Right renal pelvis (tissue), 4 donors: ENCODE measurements around the gene HOXC11. TPM values are rescaled to one million over a fixed set of nuclear protein-coding genes. Genes with fewer than 3 reads are reported as not detected.
A peak's percentile ranks its signal among the peaks of the same experiment; 100 is the strongest.

ENCODE experiments used
- DNase-seq, 4 donors: peaks; one replicate each; pipeline ENCODE4 v3.0.0-alpha.2; 2013; ENCODE audit warnings: low read depth in 4 of 4, low spot score in 3 of 4, missing footprints in 1 of 4
- polyA plus RNA-seq, 4 donors: library from polyadenylated mRNA; unstranded; fragments of 120-200 nt; gene quantifications; one replicate each; pipeline ENCODE4 v1.2.1, GENCODE V29; 2013; ENCODE audit not compliant: insufficient read length in 4 of 4

HOXC11 gene
- polyA plus RNA-seq, 4 donors = 1.4 to 4.3 (median 2.1) TPM

GRCh38 chr12:54006559-54007220 is 33.8 kb downstream of the HOXC11 start:
- DNase-seq = no peak

DNA sequence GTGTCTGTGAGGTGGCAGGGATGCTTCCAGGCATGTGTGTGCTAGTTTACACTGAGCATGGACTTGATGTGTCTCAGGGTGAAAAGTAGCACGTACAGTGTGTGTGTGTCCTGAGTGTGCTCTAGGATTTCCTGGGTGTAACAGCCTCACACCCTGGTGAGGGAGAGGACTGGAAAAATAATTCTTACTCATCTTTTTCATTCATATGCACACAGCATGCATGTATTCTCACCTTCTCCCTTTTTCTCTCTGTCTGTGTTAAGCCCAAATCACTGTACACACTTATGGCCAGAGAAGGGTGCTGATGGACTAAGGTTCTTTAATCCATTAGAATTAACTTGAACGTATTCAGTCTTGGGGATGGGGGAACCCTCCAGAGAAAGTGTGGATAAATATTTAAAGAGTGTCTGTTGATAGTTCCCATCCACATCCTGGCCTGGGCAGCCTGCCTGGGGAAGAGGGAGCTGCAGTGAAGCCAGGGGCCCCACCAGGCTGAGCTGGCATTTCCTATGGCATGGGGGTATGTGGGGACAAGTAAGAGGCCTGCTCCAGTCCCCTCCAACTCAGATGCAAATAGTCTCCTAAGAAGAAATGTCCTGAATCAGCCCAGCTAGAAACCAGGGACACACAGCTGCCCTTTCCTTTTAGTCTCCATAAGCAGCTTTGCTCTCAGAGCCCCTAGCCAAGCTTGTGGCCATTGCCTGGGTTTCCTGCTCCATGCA is 34.8 kb downstream of the HOXC11 start:
- no peak for DNase-seq

DNA sequence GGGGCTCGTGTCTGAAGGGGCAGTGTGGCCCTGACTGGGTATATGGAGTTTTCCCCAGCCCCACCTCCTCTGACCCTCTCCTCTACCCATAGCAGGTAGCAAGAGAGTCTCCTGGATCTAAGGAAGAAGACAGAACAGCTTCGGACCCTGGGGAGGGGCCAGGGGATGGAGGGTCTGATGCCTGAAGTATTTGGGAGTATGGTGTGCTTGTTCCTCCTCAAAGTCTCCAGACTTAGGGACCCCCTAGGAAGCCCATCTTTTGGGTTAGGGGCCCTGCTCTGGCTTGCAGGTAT is 35.3 kb downstream of the HOXC11 start:
- no peak for DNase-seq

GRCh38 chr12:54009171-54010052 is 36.5 kb downstream of the HOXC11 start:
- DNase-seq = no peak

- DNase-seq = no peak
Observed at GRCh38 chr12:54010053-54010971, 37.4 kb downstream of the HOXC11 start.

- no peak for DNase-seq
Observed at GRCh38 chr12:54010972-54011664, 38.2 kb downstream of the HOXC11 start.

- no peak for DNase-seq
Observed at GRCh38 chr12:54011665-54012532, 39.0 kb downstream of the HOXC11 start.

- DNase-seq = no peak
Observed at GRCh38 chr12:54012631-54013409, 39.9 kb downstream of the HOXC11 start.

- DNase-seq = no peak
Observed at GRCh38 chr12:54014377-54015017, 41.6 kb downstream of the HOXC11 start.

DNA sequence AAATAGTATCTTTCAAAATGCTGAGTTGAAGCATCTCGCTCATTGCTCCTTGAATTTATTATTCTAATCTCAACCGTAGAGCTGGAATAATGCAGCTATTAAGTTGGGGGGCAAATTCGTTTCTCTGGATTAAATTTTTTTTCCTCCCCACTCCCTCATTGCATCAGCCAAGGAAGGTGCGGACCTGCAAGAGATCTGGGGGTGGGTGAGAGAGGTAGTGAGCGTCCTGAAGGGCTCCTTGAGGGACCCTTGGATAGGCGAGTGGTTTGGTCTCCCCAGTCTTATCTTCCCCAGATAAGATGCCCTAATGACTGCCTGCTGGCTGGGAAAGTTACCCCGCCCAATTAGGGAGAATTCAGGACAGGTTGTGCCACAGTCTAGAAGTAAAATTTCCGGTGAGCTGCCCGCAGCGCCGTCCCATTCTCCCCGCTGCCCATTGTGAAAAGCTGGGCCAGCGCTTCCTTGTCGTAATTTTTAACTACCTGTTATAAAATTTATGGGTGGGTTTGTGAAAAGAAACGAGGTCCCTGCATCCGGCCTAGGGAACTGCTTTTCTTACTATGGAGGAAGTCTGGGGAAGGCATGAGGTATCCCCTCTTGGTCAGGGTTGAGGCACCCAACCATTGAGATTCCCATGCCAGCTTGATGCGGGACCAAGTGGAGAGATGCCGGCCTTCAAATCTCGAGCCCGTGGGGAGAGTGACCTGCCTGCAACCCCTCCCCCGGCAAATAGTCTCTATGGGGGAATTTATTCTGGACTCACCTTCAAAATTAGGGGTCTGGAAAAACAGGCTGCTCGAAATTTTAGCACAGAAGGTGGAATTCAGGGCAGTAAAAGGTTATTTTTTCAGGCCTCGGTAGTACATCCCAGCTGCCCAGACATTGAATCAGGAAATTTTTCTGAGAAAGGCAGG is 42.3 kb downstream of the HOXC11 start:
- no peak for DNase-seq

DNA sequence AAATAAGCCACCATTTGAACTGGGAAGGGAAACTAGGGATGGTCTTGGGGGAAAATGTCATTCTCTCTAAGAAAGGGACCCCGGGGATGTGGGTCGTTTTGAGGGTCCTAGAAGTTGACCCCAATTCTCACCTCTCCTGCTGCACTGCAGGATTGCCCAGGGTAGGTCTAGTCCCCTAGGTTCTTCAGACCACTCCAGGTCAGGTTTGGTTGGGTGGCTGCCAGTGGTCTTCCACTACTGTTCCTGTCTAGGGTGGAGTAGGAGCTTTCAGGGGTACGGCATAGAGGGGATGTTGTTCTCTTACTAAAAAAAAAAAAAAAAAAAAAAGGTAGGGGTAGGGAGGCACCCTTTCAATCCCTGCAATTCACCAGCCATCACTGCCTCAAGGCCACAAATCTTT is 43.1 kb downstream of the HOXC11 start:
- no peak for DNase-seq

DNA sequence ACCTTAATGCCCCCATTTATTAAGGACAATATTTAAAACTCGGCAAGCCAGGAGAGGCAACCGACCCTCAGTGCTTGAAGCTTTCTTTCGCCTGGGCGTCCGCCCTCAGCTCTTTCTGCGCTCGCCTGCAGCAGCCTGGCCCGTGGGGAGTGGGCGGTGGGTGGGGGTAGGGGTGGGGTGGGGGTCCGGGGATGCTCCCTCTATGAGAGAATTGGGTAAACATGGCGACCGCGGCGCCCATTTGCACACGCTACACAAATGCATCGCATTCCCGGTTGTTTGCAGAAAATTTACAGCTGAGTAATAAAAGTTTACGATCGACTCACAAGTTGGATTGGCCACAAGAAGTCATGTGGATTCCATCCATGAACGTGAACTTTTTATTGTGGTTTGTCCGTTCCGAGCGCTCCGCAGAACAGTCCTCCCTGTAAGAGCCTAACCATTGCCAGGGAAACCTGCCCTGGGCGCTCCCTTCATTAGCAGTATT is 43.6 kb downstream of the HOXC11 start:
- DNase-seq = peak in 3 of 4 donors; percentile 79 to 88 (median 84)

- no peak for DNase-seq
Observed at GRCh38 chr12:54017027-54017788, 44.3 kb downstream of the HOXC11 start.

DNA sequence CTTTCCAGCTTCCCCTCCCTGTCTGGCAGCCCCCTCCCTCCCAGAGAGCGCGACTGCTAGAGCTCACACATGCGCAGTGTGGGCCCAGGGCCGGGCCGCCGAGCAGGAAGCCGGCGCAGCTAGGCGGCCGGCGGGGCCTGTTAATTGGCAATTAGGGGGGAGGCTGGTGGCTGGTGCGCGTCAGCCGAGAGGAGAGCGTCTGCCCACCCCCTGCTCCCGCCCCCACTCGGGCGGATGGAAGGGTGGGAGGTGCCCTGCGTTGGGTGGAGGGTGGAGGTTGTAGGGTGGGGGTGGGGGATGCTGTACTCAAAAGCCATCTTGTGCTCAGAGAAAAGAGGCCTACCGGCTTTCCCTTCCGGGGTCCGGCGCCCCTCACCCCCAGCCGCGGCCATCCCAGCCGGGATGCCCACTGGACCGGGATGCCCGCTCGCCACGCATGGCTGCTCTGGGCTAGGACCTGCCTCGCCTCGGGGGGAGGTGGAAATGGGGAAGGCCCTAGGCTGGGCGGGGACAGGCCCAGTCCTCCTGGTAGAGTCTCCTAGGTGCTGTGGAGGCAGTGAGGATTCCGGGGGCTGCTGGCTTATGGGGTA is 45.0 kb downstream of the HOXC11 start:
- DNase-seq = peak in 3 of 4 donors; percentile 80 to 84 (median 82)

DNA sequence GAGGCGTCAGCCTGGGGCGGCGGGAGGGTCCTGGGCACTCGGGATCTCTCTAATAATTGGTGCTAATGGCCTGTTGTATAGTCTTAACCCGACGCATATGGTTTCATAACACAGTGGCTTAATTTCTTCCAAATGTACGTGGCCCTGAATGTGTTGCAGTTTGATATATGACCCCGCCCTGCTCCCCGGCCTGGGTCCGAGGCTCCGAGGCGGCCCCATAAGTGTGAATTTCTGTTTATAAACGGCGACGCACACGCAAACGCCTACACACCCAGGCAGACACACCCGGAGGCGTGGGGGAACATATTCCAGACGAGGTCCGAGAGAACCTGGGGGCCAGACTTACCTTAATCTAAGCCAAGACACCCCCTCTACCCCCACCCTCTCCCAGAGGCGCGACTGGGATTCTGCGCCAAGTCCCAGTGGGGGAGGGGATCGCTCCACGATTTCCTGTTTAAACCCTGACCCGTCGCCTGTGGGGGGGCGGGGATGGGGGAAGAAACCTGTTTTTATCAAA is 45.6 kb downstream of the HOXC11 start:
- no peak for DNase-seq
